ENCODE results near the gene WDR54. TPM values are rescaled to one million over a fixed set of nuclear protein-coding genes. Genes with fewer than 3 reads are reported as not detected.

The WDR54 gene
- total and polyA plus RNA-seq, 11 donors = 1.4 to 6.5 (median 3.0) TPM

DNA sequence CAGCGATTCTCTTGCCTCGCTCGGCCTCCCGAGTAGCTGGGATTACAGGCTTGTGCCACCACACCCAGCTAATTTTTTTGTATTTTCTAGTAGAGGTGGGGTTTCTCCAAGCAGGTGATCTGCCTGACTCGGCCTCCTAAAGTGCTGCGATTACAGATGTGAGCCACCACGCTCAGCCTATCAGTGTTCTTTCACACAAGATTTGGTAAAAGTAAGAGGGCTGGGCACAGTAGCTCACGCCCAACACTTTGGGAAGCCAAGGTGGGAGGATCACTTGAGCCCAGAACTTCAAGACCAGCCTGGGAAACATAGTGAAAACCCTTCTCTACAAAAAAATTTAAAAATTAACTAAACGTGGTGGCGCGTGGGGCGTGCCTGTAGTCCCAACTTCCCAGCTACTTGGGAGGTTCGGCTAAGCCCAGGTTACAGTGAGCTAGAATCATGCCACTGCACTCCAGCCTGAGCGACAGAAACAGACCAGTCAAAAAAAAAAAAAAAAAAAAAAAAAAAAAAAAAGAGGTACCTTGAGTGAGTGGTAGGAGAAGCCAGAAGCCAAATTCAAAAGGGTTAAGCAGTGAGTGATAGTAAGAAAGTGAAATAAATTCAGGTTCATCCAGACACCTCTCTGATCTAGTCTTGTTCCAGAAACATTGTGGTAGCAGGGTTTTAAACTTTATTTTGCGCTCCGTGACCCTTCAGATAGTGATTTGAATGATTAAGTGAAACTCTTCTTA, 50.0 kb downstream of the WDR54 start:
- peaks cover 0 to 23% (median 17%) of the 10 kb centered on the region in 9 donors for H3K36me3 ChIP-seq
- H3K4me1 ChIP-seq = peaks cover 4 to 29% (median 21%) of the 10 kb centered on the region in 12 donors
- ATAC-seq = peak in 1 of 4 donors; percentile 1
- TF ChIP-seq POLR2A (IDR thresholded peaks at IDR 0.05) (no peak), CTCF (IDR thresholded peaks at IDR 0.05) (no peak)
- H3K4me3 ChIP-seq = peak overlapping the region; percentile 49 to 93 (median 74)
- intact Hi-C loops (cut with DNase I) = no loop called here
- no peaks in the 10 kb centered on the region for H3K9me3 ChIP-seq
- no peaks in the 10 kb centered on the region for H3K27me3 ChIP-seq
- 61 to 64% (median 63%) methylated on average over 16 of the region's 16 CpGs for WGBS, 4 donors
- H3K27ac ChIP-seq = peak overlapping the region; percentile 64 to 95 (median 89)
- no peak for DNase-seq

DNA sequence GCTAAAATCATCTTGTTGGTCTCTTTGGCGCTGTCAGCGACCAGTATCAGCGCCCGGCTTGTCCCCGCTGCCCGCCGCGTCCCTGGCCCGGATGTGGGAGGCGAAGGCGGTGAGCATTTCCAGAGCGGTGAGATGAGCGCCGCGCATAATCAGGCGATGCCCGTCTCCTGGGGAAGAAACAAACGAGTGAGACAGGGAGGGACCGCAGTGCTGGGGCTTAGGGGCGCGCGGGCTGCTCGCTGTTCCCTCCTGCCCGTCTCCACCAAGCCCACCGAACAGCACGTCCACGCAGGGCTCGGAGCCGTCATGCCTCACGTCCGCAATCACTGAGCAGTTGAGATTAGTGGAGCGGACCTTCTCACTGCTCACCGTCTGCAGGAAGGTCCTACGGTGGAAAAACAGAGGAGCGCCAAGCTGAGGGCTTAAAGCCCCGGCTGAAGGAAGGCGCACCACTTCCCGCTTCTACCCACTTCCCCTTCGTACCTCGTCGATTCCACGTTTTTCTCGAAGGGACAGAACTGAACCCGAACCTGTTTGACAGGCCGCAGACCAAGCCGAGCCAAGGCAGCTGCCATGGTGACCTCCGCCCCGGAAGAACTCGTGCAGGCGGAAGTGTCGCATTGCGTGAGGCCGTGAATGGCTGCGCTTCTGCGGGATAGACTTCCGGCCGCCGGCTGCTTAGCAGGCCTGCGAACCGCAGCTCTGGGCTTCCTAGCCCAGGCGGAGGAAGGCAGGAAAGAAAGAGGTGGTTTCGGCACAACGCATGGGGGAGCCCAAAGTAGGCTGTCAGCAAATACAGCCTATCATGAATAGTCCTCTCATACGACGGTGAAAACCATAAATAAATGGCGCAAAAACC, 50.8 kb downstream of the WDR54 start, which contains the start of gene MRPL53:
Gene MRPL53, minus strand, starts transcription at position 595 of the 859 bp plus-strand sequence. Its CDS starts 20 bp downstream, at position 575.
- TF ChIP-seq POLR2A (IDR thresholded peaks at IDR 0.05) (peak in 1 of 2 donors; percentile 88), CTCF (IDR thresholded peaks at IDR 0.05) (no peak)
- H3K9me3 ChIP-seq = no peaks in the 10 kb centered on the region
- H3K27ac ChIP-seq = peak within 1 kb of the TSS; percentile 64 to 95 (median 89)
- peak; percentile 95 to 98 (median 96) for DNase-seq
- peak within 1 kb of the TSS; percentile 49 to 93 (median 74) for H3K4me3 ChIP-seq
- WGBS, 4 donors = 1% methylated on average over 51 to 66 of the region's 66 CpGs
- no peaks in the 10 kb centered on the region for H3K27me3 ChIP-seq
- peak; percentile 91 to 97 (median 94) for ATAC-seq
- intact Hi-C loops (cut with DNase I) = no loop called here
- H3K4me1 ChIP-seq = peaks cover 4 to 31% (median 21%) of the 10 kb centered on the region in 12 donors
- peaks cover 0 to 31% (median 17%) of the 10 kb centered on the region in 9 donors for H3K36me3 ChIP-seq

DNA sequence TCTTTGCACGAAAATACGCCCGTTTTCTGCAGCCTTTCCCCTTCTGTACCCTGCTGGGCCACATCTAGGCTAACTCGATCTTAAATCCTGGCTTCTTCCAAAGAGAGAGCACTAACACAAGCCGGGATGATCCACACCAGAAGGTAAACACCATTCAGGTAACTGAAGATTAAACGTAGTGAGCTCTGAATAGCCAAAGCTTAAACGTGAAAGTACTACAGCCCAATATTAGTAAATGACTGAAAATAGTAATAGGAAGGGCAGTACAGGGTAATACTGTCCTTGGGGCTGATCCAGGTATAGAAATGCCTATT, 51.4 kb downstream of the WDR54 start:
- no peak for TF ChIP-seq POLR2A (IDR thresholded peaks at IDR 0.05)
- TF ChIP-seq CTCF (IDR thresholded peaks at IDR 0.05) = no peak
- Histone ChIP-seq H3K9me3 (no peaks in the 10 kb centered on the region), H3K4me3 (peak overlapping the region; percentile 49 to 93 (median 74)), H3K27me3 (no peaks in the 10 kb centered on the region), H3K27ac (peak overlapping the region; percentile 64 to 95 (median 89)), H3K36me3 (peaks cover 0 to 35% (median 21%) of the 10 kb centered on the region in 9 donors), H3K4me1 (peaks cover 4 to 34% (median 21%) of the 10 kb centered on the region in 12 donors)
- DNase-seq = no peak
- peak; percentile 3 to 22 (median 6) for ATAC-seq
- intact Hi-C loops (cut with DNase I) = no loop called here
- WGBS, 4 donors = 7 to 22% (median 12%) methylated on average over 7 of the region's 7 CpGs

DNA sequence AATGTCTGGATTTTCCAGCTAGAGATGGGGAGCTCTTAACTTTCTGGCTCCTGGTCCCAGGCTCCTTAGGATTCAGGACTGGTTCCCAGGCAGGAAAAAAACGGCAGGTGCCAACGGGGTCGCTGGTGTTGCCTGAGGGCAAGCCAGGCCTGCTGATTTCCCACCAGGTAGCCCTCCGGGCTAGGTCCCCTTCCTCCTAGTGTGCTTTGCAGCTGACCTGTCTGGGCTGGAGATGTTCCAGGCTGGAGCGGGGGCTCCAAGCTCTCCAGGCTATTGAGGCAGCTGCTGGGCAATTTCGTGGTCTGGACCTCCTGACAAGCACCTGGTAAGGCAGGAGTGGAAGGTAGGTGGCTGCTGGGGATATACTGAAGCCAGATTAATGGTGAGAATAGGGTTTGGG, 53.0 kb downstream of the WDR54 start:
- no peak overlapping the region for H3K4me3 ChIP-seq
- H3K27me3 ChIP-seq = no peaks in the 10 kb centered on the region
- TF ChIP-seq CTCF (IDR thresholded peaks at IDR 0.05) (no peak), POLR2A (IDR thresholded peaks at IDR 0.05) (no peak)
- DNase-seq (no peak), ATAC-seq (no peak)
- no peaks in the 10 kb centered on the region for H3K9me3 ChIP-seq
- WGBS, 4 donors = 91 to 96% (median 93%) methylated on average over 6 of the region's 6 CpGs
- intact Hi-C loops (cut with DNase I) = no loop called here
- peaks cover 0 to 47% (median 33%) of the 10 kb centered on the region in 9 donors for H3K36me3 ChIP-seq
- H3K27ac ChIP-seq = no peak overlapping the region
- peaks cover 4 to 34% (median 21%) of the 10 kb centered on the region in 12 donors for H3K4me1 ChIP-seq

Measured in heart left ventricle (tissue), 16 donors.